HCT116 (cell line): ENCODE results near the gene CACNG8.
"Not testable (repeated sequence)": the region's sequence is repeated elsewhere in the genome, so short reads cannot be mapped to it uniquely, and the experiment has no call there.

ENCODE experiments used
- CTCF ChIP-seq, 3 experiments: fragments of 200-600 bp in 1 of 3; sonication (generic) in 1 of 3; IDR thresholded peaks in 2 of 3; conservative IDR thresholded peaks in 1 of 3; 2 replicates each; pipeline ENCODE4 v1.5.1; 2012 to 2017; ENCODE audit warnings: low read depth in 2 of 3, low read length in 2 of 3, antibody characterized with exemption in 1 of 3, borderline replicate concordance in 1 of 3, control low read depth in 1 of 3, mild to moderate bottlenecking in 1 of 3, mixed read lengths in 1 of 3, mixed run types in 1 of 3, moderate library complexity in 1 of 3; ENCODE audit not compliant: insufficient read depth in 1 of 3
- ELF1 ChIP-seq: IDR thresholded peaks from 2 replicates; pipeline ENCODE4 v1.6.1; 2012; ENCODE audit warnings: low read depth, borderline replicate concordance
- FOSL1 ChIP-seq: IDR thresholded peaks from 2 replicates; pipeline ENCODE4 v1.6.1; 2012; ENCODE audit warnings: low read depth
- POLR2A ChIP-seq: IDR thresholded peaks from 2 replicates; pipeline ENCODE4 v1.7.0; 2011; ENCODE audit warnings: borderline replicate concordance; ENCODE audit not compliant: insufficient read depth, insufficient read length; ENCODE audit errors: extremely low read depth
- RAD21 ChIP-seq: IDR thresholded peaks from 2 replicates; pipeline ENCODE4 v1.6.1; 2012; ENCODE audit warnings: low read depth, mild to moderate bottlenecking
- ZNF274 ChIP-seq: fragments of 200-500 bp; sonication (Bioruptor generic); IDR thresholded peaks from 2 replicates; pipeline ENCODE4 v1.6.1; 2014; ENCODE audit warnings: mild to moderate bottlenecking, low read depth, low read length, inconsistent platforms

GRCh38 chr19:54036542-54036941 lies 73.8 kb downstream of the CACNG8 start:
- not testable (repeated sequence) for TF ChIP-seq CTCF (IDR thresholded peaks at IDR 0.05 in 2 of 3, conservative IDR thresholded peaks at IDR 0.05 in 1 of 3; ENCODE audit: borderline replicate concordance in 1 of 3, insufficient read depth in 1 of 3, low read depth in 2 of 3, low read length in 2 of 3); ZNF274; POLR2A; FOSL1; ELF1; RAD21
